HUES64 (cell line): ENCODE data around the gene TAOK3.

Experiments used
- H3K27ac ChIP-seq: 2 replicates; pipeline ENCODE4 v1.7.0; 2013; ENCODE audit warnings: low read depth, low read length, inconsistent platforms
- H3K27me3 ChIP-seq: 2 replicates; pipeline ENCODE4 v1.6.1; 2013; ENCODE audit warnings: mild to moderate bottlenecking, low read length; ENCODE audit not compliant: insufficient read depth
- H3K36me3 ChIP-seq: 2 replicates; pipeline ENCODE4 v1.6.1; 2013; ENCODE audit warnings: mild to moderate bottlenecking, low read length; ENCODE audit not compliant: insufficient read depth
- H3K4me1 ChIP-seq: 2 replicates; pipeline ENCODE4 v1.6.1; 2013; ENCODE audit warnings: mild to moderate bottlenecking, low read length, moderate library complexity; ENCODE audit not compliant: insufficient read depth
- H3K4me3 ChIP-seq: 2 replicates; pipeline ENCODE4 v1.5.1; 2013; ENCODE audit warnings: mild to moderate bottlenecking, low read length, moderate library complexity
- H3K9ac ChIP-seq: 2 replicates; pipeline ENCODE4 v1.6.1; 2013; ENCODE audit warnings: mild to moderate bottlenecking, low read depth, low read length
- H3K9me3 ChIP-seq: 2 replicates; pipeline ENCODE4 v1.6.1; 2013; ENCODE audit warnings: low read depth, low read length; ENCODE audit not compliant: insufficient read depth
- WGBS: fragments of 150-250, 120-280 bp; methylation state at CpG from one replicate; pipeline ENCODE4 v1.1.7; 2013; ENCODE audit warnings: missing lambda C conversion rate; 5-methylcytosine and 5-hydroxymethylcytosine counted together

TAOK3 gene

DNA sequence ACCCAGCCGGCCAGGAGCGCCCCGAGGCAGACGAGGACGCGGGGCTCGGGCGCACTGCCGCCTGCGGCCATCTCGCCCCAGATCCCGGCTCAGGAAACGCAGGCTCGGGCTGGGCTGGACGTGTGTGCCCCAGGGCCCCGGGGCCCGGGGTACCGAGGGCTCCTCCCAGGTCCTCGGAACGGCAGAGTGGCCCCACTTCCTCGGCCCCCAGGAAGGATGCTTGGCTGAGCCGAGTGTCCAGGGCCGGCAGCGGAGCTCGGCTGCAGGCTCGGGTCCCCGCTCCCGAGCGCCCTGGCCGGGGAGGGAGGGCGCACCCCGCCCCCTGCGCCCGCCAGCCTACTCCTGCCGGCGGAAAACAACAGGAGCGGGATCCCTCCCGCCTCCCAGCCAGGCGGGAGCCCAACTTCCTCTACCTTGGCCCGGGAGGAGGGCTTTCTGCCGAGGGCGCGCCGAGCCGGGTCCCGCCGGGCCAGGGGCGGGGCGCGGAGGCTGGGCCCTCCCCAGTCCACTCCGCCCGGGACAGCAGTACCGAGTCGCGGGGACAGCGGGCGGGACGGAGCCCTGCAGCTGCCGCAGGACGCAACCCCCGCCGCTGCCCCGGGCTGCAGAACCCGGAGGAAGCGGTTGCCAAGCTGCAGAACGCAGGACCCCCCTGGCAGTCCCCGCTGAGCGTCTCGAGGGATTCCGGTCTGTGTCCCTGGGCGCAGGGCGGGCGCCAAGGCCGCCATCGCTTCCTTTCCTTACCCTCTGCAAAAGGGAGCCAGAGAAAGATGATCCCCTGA lies 268.9 kb downstream of the TAOK3 start, which contains the start of gene VSIG10:
VSIG10 (minus strand) TSS at position 411 of the 782 bp plus-strand sequence; CDS start at position 71, 340 bp downstream.
- no peaks in the 10 kb centered on the region for H3K9me3 ChIP-seq
- peaks cover 6% of the 10 kb centered on the region; the same call in 1 of the 2 replicates for H3K4me1 ChIP-seq
- peak within 1 kb of the TSS; percentile 80 for H3K9ac ChIP-seq
- WGBS, result under 1% methylated on average over 75 of the region's 75 CpGs
- H3K27me3 ChIP-seq, result no peaks in the 10 kb centered on the region
- peak within 1 kb of the TSS; percentile 85 for H3K27ac ChIP-seq
- H3K36me3 ChIP-seq, result peaks cover 8% of the 10 kb centered on the region
- peak within 1 kb of the TSS; percentile 75 for H3K4me3 ChIP-seq

DNA sequence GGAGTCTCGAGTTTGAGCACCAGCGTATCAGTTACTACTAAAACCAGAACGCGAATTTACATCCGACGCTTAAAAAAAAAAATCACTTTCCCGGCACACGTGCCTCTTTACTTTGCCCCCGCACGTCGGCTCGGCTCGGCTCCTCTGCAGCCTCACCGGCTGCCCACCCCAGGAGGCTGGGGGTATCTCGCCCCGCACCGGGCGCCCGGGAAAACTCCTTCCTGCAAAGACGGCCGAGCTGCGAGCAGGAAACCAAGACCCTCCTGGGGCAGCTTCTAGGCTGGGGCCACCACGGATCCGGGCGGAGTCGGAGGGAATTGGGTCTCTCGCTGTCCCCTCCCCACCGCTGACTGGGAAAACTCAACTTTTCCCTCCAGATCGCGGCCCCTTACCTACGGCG lies 269.5 kb downstream of the TAOK3 start:
- Histone ChIP-seq H3K9ac (peak overlapping the region; percentile 80), H3K27ac (peak overlapping the region; percentile 85)

GRCh38 chr12:118102609-118103008 lies 270.1 kb downstream of the TAOK3 start:
- Histone ChIP-seq H3K27me3 (no peaks in the 10 kb centered on the region), H3K9ac (peak overlapping the region; percentile 80), H3K9me3 (no peaks in the 10 kb centered on the region), H3K4me3 (peak overlapping the region; percentile 75), H3K36me3 (peaks cover 8% of the 10 kb centered on the region), H3K4me1 (peaks cover 12% of the 10 kb centered on the region; the same call in 1 of the 2 replicates), H3K27ac (no peak overlapping the region)
- WGBS, result 15% methylated on average over 4 of the region's 5 CpGs

More for the DNA sequence above, 269.5 kb downstream of the TAOK3 start:
- Histone ChIP-seq H3K36me3 (peaks cover 8% of the 10 kb centered on the region), H3K27me3 (no peaks in the 10 kb centered on the region), H3K9me3 (no peaks in the 10 kb centered on the region), H3K4me3 (peak overlapping the region; percentile 75), H3K4me1 (peaks cover 12% of the 10 kb centered on the region; the same call in 1 of the 2 replicates)
- under 1% methylated on average over 32 of the region's 32 CpGs for WGBS

DNA sequence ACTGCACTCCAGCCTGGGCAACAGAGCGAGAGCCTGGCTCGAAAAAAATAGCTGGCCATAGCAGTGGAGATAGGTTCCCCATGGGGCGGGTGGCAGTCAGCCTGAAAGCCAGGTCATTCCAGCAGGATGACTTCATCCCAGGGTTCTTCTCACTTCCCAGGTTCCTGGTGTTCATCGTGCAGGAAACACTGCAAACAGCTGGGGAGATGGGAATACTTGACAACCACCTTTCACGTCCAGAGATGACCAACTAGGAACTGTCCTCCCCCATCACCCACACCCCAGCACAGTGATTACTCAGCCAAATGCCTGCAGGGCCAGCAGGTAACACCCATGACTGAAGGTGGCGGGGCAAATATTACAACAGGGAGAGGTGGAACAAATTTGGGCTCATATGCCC lies 270.6 kb downstream of the TAOK3 start:
- Histone ChIP-seq H3K9me3 (no peaks in the 10 kb centered on the region), H3K36me3 (peaks cover 8% of the 10 kb centered on the region), H3K9ac (peak overlapping the region; percentile 80; the same call in 1 of the 2 replicates), H3K4me1 (peaks cover 12% of the 10 kb centered on the region; the same call in 1 of the 2 replicates), H3K27ac (no peak overlapping the region), H3K4me3 (peak overlapping the region; percentile 75), H3K27me3 (no peaks in the 10 kb centered on the region)
- WGBS, result 71% methylated on average over 6 of the region's 6 CpGs

DNA sequence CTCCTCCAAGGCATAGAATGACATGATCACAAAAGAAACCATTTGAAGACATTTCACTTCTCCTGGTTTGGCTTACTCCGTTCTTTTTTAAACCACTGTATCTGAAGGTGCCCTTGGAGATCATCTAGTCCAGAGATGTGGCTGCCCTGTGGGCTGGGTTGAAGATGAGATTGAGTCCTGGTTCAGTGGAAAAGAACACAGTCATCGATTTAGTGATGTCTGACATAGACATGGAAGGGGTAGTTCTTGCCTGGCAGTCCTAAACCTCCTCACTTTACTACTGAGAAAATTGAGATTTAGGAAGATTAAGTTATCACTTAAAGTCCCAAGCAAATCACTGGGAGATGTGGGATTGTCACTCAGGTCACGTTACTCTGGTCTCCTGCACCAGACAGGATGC lies 271.7 kb downstream of the TAOK3 start:
- H3K27ac ChIP-seq, result no peak overlapping the region

More for the DNA sequence above, 271.7 kb downstream of the TAOK3 start:
- Histone ChIP-seq H3K9ac (no peak overlapping the region), H3K4me1 (peaks cover 12% of the 10 kb centered on the region; the same call in 1 of the 2 replicates), H3K9me3 (no peaks in the 10 kb centered on the region), H3K4me3 (no peak overlapping the region), H3K36me3 (peaks cover 8% of the 10 kb centered on the region), H3K27me3 (no peaks in the 10 kb centered on the region)
- 100% methylated on average over 2 of the region's 3 CpGs for WGBS
